ENCODE data around the gene SLC40A1.
"Not testable (repeated sequence)": the region's sequence is repeated elsewhere in the genome, so short reads cannot be mapped to it uniquely, and the experiment has no call there.

The SLC40A1 gene, protein sequence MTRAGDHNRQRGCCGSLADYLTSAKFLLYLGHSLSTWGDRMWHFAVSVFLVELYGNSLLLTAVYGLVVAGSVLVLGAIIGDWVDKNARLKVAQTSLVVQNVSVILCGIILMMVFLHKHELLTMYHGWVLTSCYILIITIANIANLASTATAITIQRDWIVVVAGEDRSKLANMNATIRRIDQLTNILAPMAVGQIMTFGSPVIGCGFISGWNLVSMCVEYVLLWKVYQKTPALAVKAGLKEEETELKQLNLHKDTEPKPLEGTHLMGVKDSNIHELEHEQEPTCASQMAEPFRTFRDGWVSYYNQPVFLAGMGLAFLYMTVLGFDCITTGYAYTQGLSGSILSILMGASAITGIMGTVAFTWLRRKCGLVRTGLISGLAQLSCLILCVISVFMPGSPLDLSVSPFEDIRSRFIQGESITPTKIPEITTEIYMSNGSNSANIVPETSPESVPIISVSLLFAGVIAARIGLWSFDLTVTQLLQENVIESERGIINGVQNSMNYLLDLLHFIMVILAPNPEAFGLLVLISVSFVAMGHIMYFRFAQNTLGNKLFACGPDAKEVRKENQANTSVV

GRCh38 chr2:189580658-189581353 lies at the start of gene SLC40A1:
Gene SLC40A1 (minus strand): TSS chr2:189580786. CDS start chr2:189580460, 326 bp downstream.
- DNase-seq: no peak

- DNase-seq: no peak
Measured at GRCh38 chr2:189629531-189630453, 49.2 kb upstream of the SLC40A1 start.

- DNase-seq: no peak
Measured at GRCh38 chr2:189628817-189629530, 48.4 kb upstream of the SLC40A1 start.

GRCh38 chr2:189627789-189628188 lies 47.2 kb upstream of the SLC40A1 start:
- no peak for DNase-seq

DNA sequence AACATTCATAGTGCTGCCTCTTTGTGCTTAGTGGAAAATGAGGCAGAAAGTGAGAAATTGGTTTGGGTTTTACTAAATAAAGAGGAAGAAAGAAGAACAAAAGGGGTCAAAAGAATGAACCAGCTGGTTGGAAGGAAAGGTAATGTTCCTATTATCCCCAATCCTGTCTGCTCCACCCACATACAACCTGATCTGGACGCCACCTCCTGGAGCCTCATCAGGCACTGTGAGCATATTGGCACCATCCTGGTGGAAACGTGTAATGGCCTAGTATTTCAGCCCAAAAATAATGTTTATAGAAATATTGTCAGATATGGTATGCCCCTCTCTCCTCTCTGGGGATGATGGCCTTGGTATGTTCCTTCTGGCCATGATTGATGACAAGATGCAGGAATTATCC lies 45.0 kb upstream of the SLC40A1 start:
- no peak for DNase-seq

DNA sequence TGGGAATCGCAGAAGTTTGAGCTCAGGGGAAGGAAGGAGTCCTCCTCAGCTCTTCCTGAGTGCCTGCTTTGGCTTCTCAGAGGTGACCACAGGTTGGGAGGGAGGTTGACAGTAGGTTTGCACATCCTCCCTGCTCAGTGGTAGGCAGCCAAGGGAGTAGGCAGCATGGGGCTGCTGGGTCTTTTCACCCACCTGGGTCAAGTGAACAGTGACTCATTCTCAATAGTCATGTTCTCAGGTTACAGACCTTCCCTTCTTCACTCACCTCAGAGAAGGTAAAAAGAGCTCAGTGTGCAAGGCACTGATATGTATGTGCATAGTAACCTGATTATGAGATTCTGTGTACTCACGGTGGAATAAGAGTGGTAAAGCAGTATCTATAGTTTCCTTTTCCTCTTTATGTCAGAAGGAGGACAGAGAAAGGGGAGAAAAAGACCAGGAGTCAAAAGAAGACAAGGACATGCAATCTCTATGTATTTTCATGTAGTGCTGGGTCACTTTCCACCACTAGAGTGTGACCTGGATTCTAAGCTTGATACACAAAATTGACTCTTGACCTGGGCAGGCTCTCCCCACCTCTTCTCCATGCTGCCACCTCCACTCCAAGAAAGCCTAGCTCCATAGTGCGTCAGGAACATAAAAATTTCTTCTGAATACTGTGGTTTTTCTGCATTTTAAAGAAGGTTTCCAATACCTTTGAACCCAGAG lies 44.2 kb upstream of the SLC40A1 start:
- no peak for DNase-seq

DNA sequence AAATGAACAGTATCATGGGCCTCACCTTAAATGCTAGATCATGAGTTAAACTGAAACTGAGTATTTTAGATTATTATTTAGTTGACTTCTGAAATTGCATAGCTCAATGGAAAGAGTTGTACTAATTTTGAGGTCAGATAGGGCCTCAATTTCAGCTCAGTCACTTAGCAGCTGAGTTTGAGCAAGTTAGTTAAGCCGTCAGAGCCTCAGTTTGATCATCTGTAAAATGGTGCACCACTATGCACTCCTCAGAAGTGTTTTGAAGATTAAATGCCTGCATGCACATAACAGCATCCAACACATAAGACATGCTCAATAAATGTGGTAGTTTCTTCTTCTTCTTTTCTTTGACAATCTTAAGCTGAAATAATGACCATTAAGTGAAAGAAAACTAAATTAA lies 42.5 kb upstream of the SLC40A1 start:
- DNase-seq: no peak

GRCh38 chr2:189621781-189622180 lies 41.2 kb upstream of the SLC40A1 start:
- no peak for DNase-seq

- DNase-seq: no peak
Measured at GRCh38 chr2:189618197-189618596, 37.6 kb upstream of the SLC40A1 start.

DNA sequence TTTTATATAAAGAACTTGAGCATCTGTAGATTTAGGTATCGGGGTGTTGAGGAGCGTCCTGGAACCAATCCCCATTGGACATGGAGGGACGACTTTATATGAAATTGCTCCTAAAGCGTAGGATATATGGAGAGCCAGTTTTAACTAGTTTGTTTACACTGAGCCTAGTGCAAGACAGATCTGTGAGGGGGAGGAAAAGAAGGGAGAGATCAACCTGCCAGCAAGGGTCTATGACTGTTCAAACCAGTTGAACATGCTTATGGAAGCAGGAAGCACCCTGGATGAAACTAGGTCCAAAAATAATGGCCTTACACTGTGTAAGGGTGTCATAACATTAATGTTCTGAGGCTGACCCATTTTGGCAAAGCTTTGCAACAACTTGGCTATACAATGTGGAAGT lies 34.0 kb upstream of the SLC40A1 start:
- no peak for DNase-seq

DNA sequence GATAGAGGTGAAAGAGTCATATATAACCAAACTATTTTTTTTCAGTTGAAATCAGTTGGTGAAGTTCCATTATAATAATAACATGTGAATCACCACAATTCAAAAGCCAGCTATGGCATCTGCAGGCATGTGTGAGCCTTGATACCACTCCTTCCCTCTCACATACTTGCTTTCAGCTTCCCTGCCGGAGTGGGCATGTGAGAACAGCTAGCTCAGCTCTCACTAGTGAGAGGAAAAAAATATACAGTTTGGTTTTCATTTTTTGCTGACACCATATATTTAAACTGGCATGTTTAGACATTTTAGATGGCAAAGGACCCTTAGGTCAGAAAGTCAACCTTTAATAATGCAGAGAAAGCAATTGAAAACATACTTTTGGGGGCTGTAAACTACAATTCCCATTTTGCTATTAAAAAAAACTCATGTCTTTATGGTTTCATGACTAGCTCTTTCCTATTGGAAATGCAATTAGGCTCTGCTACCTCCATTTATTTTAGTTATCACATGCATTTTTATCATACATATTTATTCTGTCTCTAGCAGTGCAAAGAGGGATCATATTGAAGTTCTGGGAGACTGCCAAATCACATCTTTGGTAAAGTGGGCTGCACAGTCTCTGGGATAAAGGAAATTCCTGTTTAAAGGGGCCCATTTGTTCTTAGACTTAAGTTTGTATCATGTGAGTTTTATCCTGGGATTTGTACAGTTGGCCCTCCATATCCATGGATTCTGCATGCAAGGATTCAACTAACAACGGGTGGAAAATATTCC lies 33.2 kb upstream of the SLC40A1 start:
- DNase-seq: no peak

DNA sequence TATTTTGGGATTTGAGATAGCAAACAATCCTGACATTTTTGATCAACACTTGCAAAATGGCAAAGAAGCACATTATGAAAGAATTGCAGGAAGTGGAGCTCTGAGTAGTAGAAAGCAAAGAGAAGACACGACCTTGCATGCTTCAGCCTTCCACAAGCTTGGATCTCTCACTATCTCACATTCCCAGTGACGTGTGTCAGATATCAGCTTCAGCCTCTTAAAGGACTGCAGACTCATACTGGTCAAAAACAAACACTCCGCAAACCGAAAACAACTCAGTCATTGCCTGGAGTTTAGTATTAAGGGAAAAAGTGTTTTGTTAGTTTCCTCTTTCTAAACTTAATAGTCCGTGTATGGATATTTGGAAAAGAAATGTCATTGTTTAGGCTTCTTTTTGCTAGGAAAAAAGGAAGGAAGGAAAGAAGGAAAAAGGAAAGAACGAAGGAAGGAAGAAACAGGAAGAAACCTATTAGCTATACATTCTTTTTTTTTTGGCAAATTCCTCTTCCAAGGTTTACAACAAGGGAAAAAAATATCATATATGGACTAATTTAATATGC lies 32.6 kb upstream of the SLC40A1 start:
- DNase-seq: no peak

DNA sequence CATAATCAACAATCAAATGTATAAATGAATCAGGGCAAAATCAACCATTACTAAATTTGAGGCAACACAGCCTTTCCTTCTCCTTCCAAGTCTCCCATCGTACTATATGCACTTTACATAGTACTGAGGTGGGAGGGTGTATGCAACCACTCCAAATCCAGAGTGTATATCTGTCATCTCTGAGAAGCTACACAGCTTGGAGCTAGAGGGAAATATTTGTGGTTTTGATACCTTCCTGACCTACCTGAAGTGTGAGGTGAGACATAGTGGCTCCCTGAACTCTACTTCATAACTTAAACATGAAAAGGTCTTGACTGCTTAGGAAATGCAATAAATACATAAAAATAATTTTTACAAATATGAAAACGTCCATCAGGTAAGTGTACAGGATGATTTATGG lies 30.1 kb upstream of the SLC40A1 start:
- DNase-seq: no peak

DNA sequence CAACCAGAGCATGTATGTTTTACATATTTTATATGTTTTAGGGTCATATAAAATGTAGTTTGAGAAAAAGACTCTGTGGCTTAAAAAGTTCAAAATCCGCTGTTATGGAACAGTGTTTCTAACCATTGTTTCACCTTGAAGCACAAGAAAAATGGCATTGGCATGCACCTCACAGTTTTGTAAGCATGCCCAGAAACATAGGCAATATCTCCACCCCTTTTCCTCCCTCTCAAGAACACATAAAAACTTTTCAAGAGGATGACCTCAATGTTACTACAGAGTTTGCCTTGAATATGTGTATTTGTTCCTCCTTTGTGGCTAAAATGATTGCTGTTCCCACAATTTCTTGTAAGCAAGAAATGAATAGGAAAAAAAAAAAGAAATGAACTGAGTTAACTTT lies 29.3 kb upstream of the SLC40A1 start:
- no peak for DNase-seq

- no peak for DNase-seq
Measured at GRCh38 chr2:189609423-189609816, 28.8 kb upstream of the SLC40A1 start.

GRCh38 chr2:189608795-189609422 lies 28.3 kb upstream of the SLC40A1 start:
- no peak for DNase-seq

DNA sequence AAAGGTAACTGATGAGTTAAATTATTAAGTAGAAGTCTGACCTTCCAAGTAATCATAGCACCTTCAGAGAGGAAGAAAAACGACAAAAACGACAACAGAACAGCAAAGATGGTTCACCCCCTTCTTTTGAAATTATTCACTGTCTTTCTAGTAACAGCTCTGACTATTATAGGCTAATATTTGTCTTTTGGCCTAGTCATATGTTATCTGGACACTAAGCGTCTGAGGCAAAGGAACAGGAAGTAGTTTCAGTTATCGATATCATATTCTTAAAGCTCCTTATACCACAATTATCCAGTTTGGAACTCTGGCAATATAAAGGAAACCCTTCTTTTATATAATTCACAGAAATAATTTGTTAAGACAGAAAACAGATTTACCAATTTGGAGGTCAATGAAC lies 27.6 kb upstream of the SLC40A1 start:
- no peak for DNase-seq

DNA sequence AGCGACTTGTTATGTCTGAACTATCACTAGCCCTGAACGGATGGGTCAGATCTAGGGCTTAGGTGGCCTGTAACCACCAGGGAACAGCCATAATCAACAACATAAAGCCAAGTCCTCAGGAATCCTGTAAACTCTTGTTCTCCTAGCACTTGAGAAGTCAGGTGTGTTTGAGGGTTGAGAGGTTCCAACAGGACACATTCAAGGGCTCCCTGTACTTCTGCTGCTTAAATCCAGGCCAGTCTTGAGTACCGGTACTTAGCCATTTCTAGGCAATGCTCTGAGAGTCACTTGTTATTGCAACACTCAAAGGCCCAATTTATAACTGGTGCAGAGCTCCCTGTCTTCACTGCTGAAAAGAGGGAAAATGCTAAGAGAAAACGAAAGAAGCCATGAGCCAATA lies 21.6 kb upstream of the SLC40A1 start:
- DNase-seq: no peak

- not testable (repeated sequence) for DNase-seq
Measured at GRCh38 chr2:189601652-189602051, 21.1 kb upstream of the SLC40A1 start.

- no peak for DNase-seq
Measured at GRCh38 chr2:189601043-189601442, 20.5 kb upstream of the SLC40A1 start.

Data from GF-D8 (cell line).